IPS-20b (cell line): Measurements from ENCODE around the gene ZMAT5.
A peak's percentile ranks its signal among the peaks of the same experiment; 100 is the strongest.

Experiments
- H3K27ac ChIP-seq: one replicate; pipeline ENCODE4 v1.5.1; 2013; ENCODE audit warnings: low read length
- H3K27me3 ChIP-seq: 2 replicates; pipeline ENCODE4 v1.6.1; 2013; ENCODE audit warnings: mild to moderate bottlenecking, low read length, inconsistent platforms; ENCODE audit not compliant: insufficient read depth
- H3K36me3 ChIP-seq: 2 replicates; pipeline ENCODE4 v1.6.1; 2013; ENCODE audit warnings: low read depth, mild to moderate bottlenecking, inconsistent platforms, low read length, moderate library complexity; ENCODE audit not compliant: insufficient read depth
- H3K4me1 ChIP-seq: 2 replicates; pipeline ENCODE4 v1.6.1; 2013; ENCODE audit warnings: mild to moderate bottlenecking, control low read depth, inconsistent platforms, low read length, moderate library complexity; ENCODE audit not compliant: insufficient read depth
- H3K4me3 ChIP-seq: 2 replicates; pipeline ENCODE4 v1.5.1; 2013; ENCODE audit warnings: mild to moderate bottlenecking, low read length, inconsistent platforms
- H3K9ac ChIP-seq: 2 replicates; pipeline ENCODE4 v1.6.1; 2013; ENCODE audit warnings: low read depth, mild to moderate bottlenecking, inconsistent platforms, low read length, moderate library complexity
- H3K9me3 ChIP-seq: 2 replicates; pipeline ENCODE4 v1.6.1; 2013; ENCODE audit warnings: mild to moderate bottlenecking, low read depth, low read length, inconsistent platforms; ENCODE audit not compliant: insufficient read depth

ZMAT5 gene

GRCh38 chr22:29722587-29722986 is 44.2 kb downstream of the ZMAT5 start:
- H3K36me3 ChIP-seq, result no peaks in the 10 kb centered on the region
- peaks cover 88% of the 10 kb centered on the region for H3K27me3 ChIP-seq
- H3K4me1 ChIP-seq, result no peaks in the 10 kb centered on the region; the same call in 1 of the 2 replicates

GRCh38 chr22:29722151-29722550 is 44.7 kb downstream of the ZMAT5 start:
- H3K27me3 ChIP-seq, result peaks cover 92% of the 10 kb centered on the region
- no peak overlapping the region for H3K27ac ChIP-seq
- no peak overlapping the region for H3K4me3 ChIP-seq
- H3K36me3 ChIP-seq, result no peaks in the 10 kb centered on the region
- H3K9me3 ChIP-seq, result no peaks in the 10 kb centered on the region
- no peaks in the 10 kb centered on the region; the same call in 1 of the 2 replicates for H3K4me1 ChIP-seq
- H3K9ac ChIP-seq, result no peak overlapping the region

More at GRCh38 chr22:29722587-29722986, 44.2 kb downstream of the ZMAT5 start:
- Histone ChIP-seq H3K9ac (no peak overlapping the region), H3K4me3 (no peak overlapping the region), H3K9me3 (no peaks in the 10 kb centered on the region), H3K27ac (no peak overlapping the region)

- H3K9ac ChIP-seq, result no peak overlapping the region
- H3K4me3 ChIP-seq, result peak overlapping the region; percentile 46; the same call in 1 of the 2 replicates
- H3K4me1 ChIP-seq, result no peaks in the 10 kb centered on the region
- no peaks in the 10 kb centered on the region for H3K9me3 ChIP-seq
- no peaks in the 10 kb centered on the region for H3K36me3 ChIP-seq
- H3K27ac ChIP-seq, result no peak overlapping the region
- H3K27me3 ChIP-seq, result peaks cover 86% of the 10 kb centered on the region
These were observed 45.9 kb downstream of the ZMAT5 start for GRCh38 chr22:29720811-29721323.

GRCh38 chr22:29719899-29720645 is 46.7 kb downstream of the ZMAT5 start, which contains the start of gene CABP7:
Gene CABP7, plus strand, starts transcription at chr22:29720003. Its CDS starts 422 bp downstream, at chr22:29720425.
- peaks cover 79% of the 10 kb centered on the region for H3K27me3 ChIP-seq
- no peak within 1 kb of the TSS for H3K9ac ChIP-seq
- no peaks in the 10 kb centered on the region for H3K4me1 ChIP-seq
- H3K4me3 ChIP-seq, result peak within 1 kb of the TSS; percentile 46; the same call in 1 of the 2 replicates
- H3K27ac ChIP-seq, result no peak within 1 kb of the TSS
- H3K36me3 ChIP-seq, result no peaks in the 10 kb centered on the region
- no peaks in the 10 kb centered on the region for H3K9me3 ChIP-seq

GRCh38 chr22:29718949-29719898 is 47.6 kb downstream of the ZMAT5 start:
- H3K9me3 ChIP-seq, result no peaks in the 10 kb centered on the region
- H3K9ac ChIP-seq, result no peak overlapping the region
- no peaks in the 10 kb centered on the region for H3K4me1 ChIP-seq
- H3K27me3 ChIP-seq, result peaks cover 74% of the 10 kb centered on the region
- H3K4me3 ChIP-seq, result 0 out of 2 replicates have a peak overlapping the region, but pooled peaks have one; percentile 38
- no peaks in the 10 kb centered on the region for H3K36me3 ChIP-seq
- H3K27ac ChIP-seq, result no peak overlapping the region

- peaks cover 59% of the 10 kb centered on the region for H3K27me3 ChIP-seq
- no peak overlapping the region for H3K4me3 ChIP-seq
- H3K36me3 ChIP-seq, result no peaks in the 10 kb centered on the region
- H3K9ac ChIP-seq, result no peak overlapping the region
- no peaks in the 10 kb centered on the region for H3K4me1 ChIP-seq
- H3K9me3 ChIP-seq, result no peaks in the 10 kb centered on the region
- no peak overlapping the region for H3K27ac ChIP-seq
These were observed 49.0 kb downstream of the ZMAT5 start for GRCh38 chr22:29717789-29718188.

- H3K4me1 ChIP-seq, result no peaks in the 10 kb centered on the region
- no peaks in the 10 kb centered on the region for H3K36me3 ChIP-seq
- H3K4me3 ChIP-seq, result no peak overlapping the region
- H3K27ac ChIP-seq, result no peak overlapping the region
- no peaks in the 10 kb centered on the region for H3K9me3 ChIP-seq
- H3K27me3 ChIP-seq, result peaks cover 58% of the 10 kb centered on the region
- no peak overlapping the region for H3K9ac ChIP-seq
These were observed 49.8 kb downstream of the ZMAT5 start for GRCh38 chr22:29716814-29717545.

GRCh38 chr22:29715705-29716104 is 51.1 kb downstream of the ZMAT5 start:
- Histone ChIP-seq H3K4me1 (no peaks in the 10 kb centered on the region), H3K9ac (no peak overlapping the region), H3K4me3 (no peak overlapping the region), H3K9me3 (no peaks in the 10 kb centered on the region), H3K36me3 (no peaks in the 10 kb centered on the region), H3K27me3 (peaks cover 45% of the 10 kb centered on the region), H3K27ac (no peak overlapping the region)

GRCh38 chr22:29715240-29715639 is 51.6 kb downstream of the ZMAT5 start:
- H3K27me3 ChIP-seq, result peaks cover 40% of the 10 kb centered on the region
- no peak overlapping the region for H3K27ac ChIP-seq
- H3K4me1 ChIP-seq, result no peaks in the 10 kb centered on the region

GRCh38 chr22:29713156-29713727 is 53.6 kb downstream of the ZMAT5 start:
- no peaks in the 10 kb centered on the region for H3K4me1 ChIP-seq
- H3K27ac ChIP-seq, result no peak overlapping the region
- no peak overlapping the region for H3K4me3 ChIP-seq
- no peak overlapping the region for H3K9ac ChIP-seq
- H3K36me3 ChIP-seq, result no peaks in the 10 kb centered on the region
- H3K27me3 ChIP-seq, result peaks cover 24% of the 10 kb centered on the region
- H3K9me3 ChIP-seq, result no peaks in the 10 kb centered on the region

More at GRCh38 chr22:29715240-29715639, 51.6 kb downstream of the ZMAT5 start:
- H3K9me3 ChIP-seq, result no peaks in the 10 kb centered on the region
- H3K9ac ChIP-seq, result no peak overlapping the region
- H3K4me3 ChIP-seq, result no peak overlapping the region
- H3K36me3 ChIP-seq, result no peaks in the 10 kb centered on the region

GRCh38 chr22:29712119-29712518 is 54.7 kb downstream of the ZMAT5 start:
- Histone ChIP-seq H3K4me1 (no peaks in the 10 kb centered on the region), H3K27me3 (peaks cover 16% of the 10 kb centered on the region), H3K9ac (no peak overlapping the region), H3K27ac (no peak overlapping the region), H3K36me3 (no peaks in the 10 kb centered on the region), H3K9me3 (no peaks in the 10 kb centered on the region), H3K4me3 (no peak overlapping the region)
